ENCODE measurements around the gene LASP1. TPM values are rescaled to one million over a fixed set of nuclear protein-coding genes. Genes with fewer than 3 reads are reported as not detected.

LASP1 gene
- polyA plus RNA-seq, 1 donor (not counting 4 experiments of a cell fraction or from before 2014, with no cell fraction given) = 88.1 TPM

GRCh38 chr17:38903404-38903803 lies 33.5 kb downstream of the LASP1 start:
- peaks cover 44% of the 10 kb centered on the region for H3K79me2 ChIP-seq (ENCODE audit: control insufficient read depth, insufficient read depth, low read length)
- no peaks in the 10 kb centered on the region for H3K9me3 ChIP-seq (ENCODE audit: control insufficient read depth, low read depth, low read length)
- no peaks in the 10 kb centered on the region for H4K20me1 ChIP-seq (ENCODE audit: control insufficient read depth, extremely low read depth, insufficient read depth, low read length)
- no peak for FAIRE-seq
- no peak overlapping the region for H3K4me2 ChIP-seq (ENCODE audit: control insufficient read depth, extremely low read depth, insufficient read depth, low read depth, low read length)
- no peak overlapping the region for H3K9ac ChIP-seq (ENCODE audit: control insufficient read depth, extremely low read depth, insufficient read depth, low read length)
- no peak overlapping the region for H3K27ac ChIP-seq (ENCODE audit: control insufficient read depth, insufficient read depth, low read length)
- H2AFZ ChIP-seq (ENCODE audit: control insufficient read depth, low read length) = no peak overlapping the region
- no peaks in the 10 kb centered on the region for H3K27me3 ChIP-seq (ENCODE audit: control insufficient read depth, extremely low read depth, insufficient read depth, low read length)
- no peak for TF ChIP-seq CTCF (optimal IDR thresholded peaks at IDR 0.05 in 1 of 3, IDR thresholded peaks at IDR 0.05 in 1 of 3, conservative IDR thresholded peaks at IDR 0.05 in 1 of 3; ENCODE audit: extremely low read depth in 1 of 3, insufficient read depth in 2 of 3, low read length in 3 of 3)
- no peak for TF ChIP-seq EZH2 (IDR thresholded peaks at IDR 0.05; ENCODE audit: low read length)
- H3K4me1 ChIP-seq (ENCODE audit: control insufficient read depth, extremely low read depth, insufficient read depth, low read length) = peaks cover 36% of the 10 kb centered on the region
- H3K36me3 ChIP-seq (ENCODE audit: control insufficient read depth in 2 of 2, extremely low read depth in 1 of 2, insufficient read depth in 2 of 2, low read length in 2 of 2) = peaks cover 12 to 27% of the 10 kb centered on the region in 2 experiments
- dilution Hi-C loops (cut with MboI; ENCODE audit: extremely low pct_ligation_motif_present, low sequenced_read_pairs) = no loop called here
- no peak overlapping the region for H3K4me3 ChIP-seq (ENCODE audit: control insufficient read depth in 2 of 3, extremely low read depth in 1 of 3, insufficient read depth in 2 of 3, low read depth in 1 of 3, low read length in 3 of 3)
- no peaks in the 10 kb centered on the region for H3K9me1 ChIP-seq (ENCODE audit: control insufficient read depth, extremely low read depth, insufficient read depth, low read length)
- DNase-seq (ENCODE audit: low read depth, low spot score) = no peak

GRCh38 chr17:38904892-38905291 lies 35.0 kb downstream of the LASP1 start:
- H3K27ac ChIP-seq (ENCODE audit: control insufficient read depth, insufficient read depth, low read length) = no peak overlapping the region
- no peak overlapping the region for H3K4me2 ChIP-seq (ENCODE audit: control insufficient read depth, extremely low read depth, insufficient read depth, low read depth, low read length)
- DNase-seq (ENCODE audit: low read depth, low spot score) = no peak
- TF ChIP-seq EZH2 (IDR thresholded peaks at IDR 0.05; ENCODE audit: low read length) = no peak
- no peak for TF ChIP-seq CTCF (optimal IDR thresholded peaks at IDR 0.05 in 1 of 3, IDR thresholded peaks at IDR 0.05 in 1 of 3, conservative IDR thresholded peaks at IDR 0.05 in 1 of 3; ENCODE audit: extremely low read depth in 1 of 3, insufficient read depth in 2 of 3, low read length in 3 of 3)
- peaks cover 9 to 20% of the 10 kb centered on the region in 2 experiments for H3K36me3 ChIP-seq (ENCODE audit: control insufficient read depth in 2 of 2, extremely low read depth in 1 of 2, insufficient read depth in 2 of 2, low read length in 2 of 2)
- H3K4me1 ChIP-seq (ENCODE audit: control insufficient read depth, extremely low read depth, insufficient read depth, low read length) = peaks cover 42% of the 10 kb centered on the region
- dilution Hi-C loops (cut with MboI; ENCODE audit: extremely low pct_ligation_motif_present, low sequenced_read_pairs) = no loop called here
- H3K9ac ChIP-seq (ENCODE audit: control insufficient read depth, extremely low read depth, insufficient read depth, low read length) = no peak overlapping the region
- no peaks in the 10 kb centered on the region for H3K9me3 ChIP-seq (ENCODE audit: control insufficient read depth, low read depth, low read length)
- no peak overlapping the region for H2AFZ ChIP-seq (ENCODE audit: control insufficient read depth, low read length)
- H3K4me3 ChIP-seq (ENCODE audit: control insufficient read depth in 2 of 3, extremely low read depth in 1 of 3, insufficient read depth in 2 of 3, low read depth in 1 of 3, low read length in 3 of 3) = no peak overlapping the region
- H3K9me1 ChIP-seq (ENCODE audit: control insufficient read depth, extremely low read depth, insufficient read depth, low read length) = no peaks in the 10 kb centered on the region
- no peak for FAIRE-seq
- H4K20me1 ChIP-seq (ENCODE audit: control insufficient read depth, extremely low read depth, insufficient read depth, low read length) = no peaks in the 10 kb centered on the region
- peaks cover 48% of the 10 kb centered on the region for H3K79me2 ChIP-seq (ENCODE audit: control insufficient read depth, insufficient read depth, low read length)
- H3K27me3 ChIP-seq (ENCODE audit: control insufficient read depth, extremely low read depth, insufficient read depth, low read length) = no peaks in the 10 kb centered on the region

Measured in keratinocyte (primary cell).